Measurements from ENCODE around the gene CCNI2. TPM values are rescaled to one million over a fixed set of nuclear protein-coding genes. Genes with fewer than 3 reads are reported as not detected.

The CCNI2 gene
- total RNA-seq, 1 donor from 2014 or later, result 55.6 TPM

Other genes starting within 250 kb of the CCNI2 start
- gene IL5, start 203.9 kb upstream of the CCNI2 start, total RNA-seq, result 1.5 and 2.2 TPM in 2 replicates
- 30.9 and 33.0 TPM in 2 replicates for gene RAD50, start 190.4 kb upstream of the CCNI2 start, total RNA-seq
- 294 and 308 TPM in 2 replicates for gene IL13, start 89.3 kb upstream of the CCNI2 start, total RNA-seq
- gene IL4, start 73.4 kb upstream of the CCNI2 start, total RNA-seq, result 56.9 and 57.1 TPM in 2 replicates
- gene KIF3A, start 9.9 kb upstream of the CCNI2 start, total RNA-seq, result 58.5 and 66.9 TPM in 2 replicates
- 45.8 and 46.2 TPM in 2 replicates for gene SEPTIN8, start 29.8 kb downstream of the CCNI2 start, total RNA-seq
- 0.47 and 0.54 TPM in 2 replicates for gene SOWAHA, start 65.9 kb downstream of the CCNI2 start, total RNA-seq
- 6.5 and 8.3 TPM in 2 replicates for gene SHROOM1, start 83.2 kb downstream of the CCNI2 start, total RNA-seq
- 0.32 and 0.57 TPM in 2 replicates for gene GDF9, start 119.0 kb downstream of the CCNI2 start, total RNA-seq
- gene UQCRQ, start 119.2 kb downstream of the CCNI2 start, total RNA-seq, result 410 and 425 TPM in 2 replicates
- 3.9 and 4.9 TPM in 2 replicates for gene LEAP2, start 126.2 kb downstream of the CCNI2 start, total RNA-seq
- 38.3 and 40.9 TPM in 2 replicates for gene AFF4, start 216.2 kb downstream of the CCNI2 start, total RNA-seq

Data from activated T-helper 1 cell treated with anti-CD3 and anti-CD28 coated beads, Interleukin-12 subunit alpha, Interleukin-12 subunit beta, Interleukin-2, Interleukin-4 antibody, amounts not matched to agents 30 ng/mL and 10 ng/mL and 1 ng/mL, durations not matched to agents 14 hours and 24 hours and 36 hours (primary cell).